ENCODE measurements around the gene OR8D1. TPM values are rescaled to one million over a fixed set of nuclear protein-coding genes. Genes with fewer than 3 reads are reported as not detected.
A peak's percentile ranks its signal among the peaks of the same experiment; 100 is the strongest.

Gene OR8D1
- total RNA-seq, 1 donor from 2014 or later, result not detected

- no peaks in the 10 kb centered on the region for H3K27me3 ChIP-seq
- DNase-seq (ENCODE audit: low spot score in 2 of 2), result no peak
- no peak overlapping the region for H3K27ac ChIP-seq
- no peak for TF ChIP-seq CTCF (IDR thresholded peaks at IDR 0.05)
- H3K4me3 ChIP-seq, result no peak overlapping the region
- intact Hi-C loops (cut with DNase I), result no loop called here
- H3K36me3 ChIP-seq, result no peaks in the 10 kb centered on the region
- H3K9me3 ChIP-seq, result no peaks in the 10 kb centered on the region
- H3K4me1 ChIP-seq, result no peaks in the 10 kb centered on the region
Measured at GRCh38 chr11:124339396-124340141, 25.8 kb upstream of the OR8D1 start.

DNA sequence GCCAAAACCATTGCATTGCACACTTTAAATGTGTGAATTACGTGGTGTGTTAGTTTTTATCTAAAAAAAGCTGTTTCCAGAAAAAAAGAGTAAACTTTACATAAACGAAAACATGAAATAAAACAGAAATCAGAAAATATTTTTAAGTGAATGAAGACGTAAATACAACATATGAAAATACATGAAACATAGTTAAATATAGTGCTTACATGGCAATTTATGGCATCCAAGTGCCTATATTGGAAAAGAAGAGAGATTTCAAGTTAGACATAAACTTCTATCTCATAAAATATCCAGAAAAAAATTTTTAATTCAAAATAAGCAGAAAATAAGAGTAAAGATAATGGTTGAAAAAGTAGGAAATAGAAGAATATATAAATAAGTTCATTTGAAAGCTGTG, 18.1 kb upstream of the OR8D1 start:
- no peaks in the 10 kb centered on the region for H3K4me1 ChIP-seq
- no peaks in the 10 kb centered on the region for H3K27me3 ChIP-seq
- H3K9me3 ChIP-seq, result no peaks in the 10 kb centered on the region
- no peaks in the 10 kb centered on the region for H3K36me3 ChIP-seq
- no peak overlapping the region for H3K27ac ChIP-seq
- DNase-seq (ENCODE audit: low spot score in 2 of 2), result no peak
- intact Hi-C loops (cut with DNase I), result no loop called here
- H3K4me3 ChIP-seq, result no peak overlapping the region
- no peak for TF ChIP-seq CTCF (IDR thresholded peaks at IDR 0.05)

DNA sequence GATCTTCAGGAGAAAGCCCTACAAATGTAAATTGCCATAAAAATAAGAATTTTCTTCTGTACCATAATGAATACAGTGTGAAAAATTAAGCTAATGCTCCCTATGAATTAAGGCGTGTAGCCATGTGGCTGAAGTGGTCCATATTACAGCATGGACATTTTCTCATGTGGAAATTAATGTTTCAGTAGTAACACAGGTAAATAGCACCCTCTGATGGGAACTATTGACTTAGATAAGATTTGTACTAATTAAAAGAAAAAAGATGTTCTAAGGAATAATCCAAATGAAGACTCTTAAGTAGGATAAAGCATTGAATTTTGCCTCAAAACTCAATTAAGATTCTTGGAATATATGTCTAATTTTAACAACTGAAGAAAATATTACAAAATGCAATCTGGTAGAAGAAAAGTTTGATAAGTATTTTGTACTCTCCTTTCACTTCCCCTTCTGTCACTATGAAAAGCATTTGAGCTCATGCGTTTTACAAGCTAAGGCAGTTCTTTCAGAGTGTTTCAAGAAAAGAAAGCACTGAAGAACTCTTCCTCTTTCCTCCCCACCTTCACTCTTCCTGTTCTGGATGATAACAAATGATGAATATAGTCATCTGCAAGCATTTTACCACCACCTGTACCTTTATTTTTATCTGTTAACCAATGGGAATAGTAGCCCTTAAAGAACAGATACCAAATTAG, 16.2 kb upstream of the OR8D1 start:
- DNase-seq (ENCODE audit: low spot score in 2 of 2), result no peak
- Histone ChIP-seq H3K4me1 (no peaks in the 10 kb centered on the region), H3K27ac (no peak overlapping the region), H3K9me3 (no peaks in the 10 kb centered on the region), H3K36me3 (no peaks in the 10 kb centered on the region), H3K27me3 (no peaks in the 10 kb centered on the region), H3K4me3 (no peak overlapping the region)
- TF ChIP-seq CTCF (IDR thresholded peaks at IDR 0.05), result peak in 2 of 3 experiments; percentile 8 to 14
- intact Hi-C loops (cut with DNase I), result loop anchor here (2.0 kb wide), 1 partner anchor 259 kb away; no protein-coding TSS in a partner anchor

DNA sequence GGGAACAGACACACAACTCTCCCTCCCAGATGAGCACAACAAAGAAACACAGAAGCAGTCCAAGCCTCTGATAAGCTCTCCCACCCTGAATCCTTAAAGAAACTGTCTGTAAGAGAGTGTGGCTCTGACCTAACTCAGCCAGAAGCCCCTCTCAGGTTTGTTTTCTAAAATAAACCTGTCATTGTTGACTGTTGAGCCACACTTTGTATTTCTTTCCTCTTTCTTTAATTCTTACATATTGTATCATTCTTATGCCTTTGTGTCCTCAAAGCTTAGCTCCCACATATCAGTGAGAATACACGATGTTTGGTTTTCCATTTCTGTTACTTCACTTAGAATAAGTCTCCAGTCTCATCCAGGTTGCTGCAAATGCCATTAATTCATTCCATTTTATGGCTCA, 14.0 kb upstream of the OR8D1 start:
- Histone ChIP-seq H3K27me3 (no peaks in the 10 kb centered on the region), H3K4me3 (no peak overlapping the region), H3K9me3 (no peaks in the 10 kb centered on the region), H3K27ac (no peak overlapping the region), H3K36me3 (no peaks in the 10 kb centered on the region), H3K4me1 (no peaks in the 10 kb centered on the region)
- TF ChIP-seq CTCF (IDR thresholded peaks at IDR 0.05), result no peak
- no peak for DNase-seq (ENCODE audit: low spot score in 2 of 2)
- intact Hi-C loops (cut with DNase I), result loop anchor here (2.0 kb wide), 1 partner anchor 257 kb away; no protein-coding TSS in a partner anchor

- no peaks in the 10 kb centered on the region for H3K27me3 ChIP-seq
- H3K36me3 ChIP-seq, result no peaks in the 10 kb centered on the region
- H3K4me1 ChIP-seq, result no peaks in the 10 kb centered on the region
- no peak overlapping the region for H3K27ac ChIP-seq
- DNase-seq (ENCODE audit: low spot score in 2 of 2), result no peak
- no peak for TF ChIP-seq CTCF (IDR thresholded peaks at IDR 0.05)
- intact Hi-C loops (cut with DNase I), result no loop called here
- no peak overlapping the region for H3K4me3 ChIP-seq
- H3K9me3 ChIP-seq, result no peaks in the 10 kb centered on the region
Measured at GRCh38 chr11:124322356-124322755, 8.6 kb upstream of the OR8D1 start.
